Kidney epithelial cell (primary cell): ENCODE data around the gene FAM47C. TPM values are rescaled to one million over a fixed set of nuclear protein-coding genes. Genes with fewer than 3 reads are reported as not detected.
A peak's percentile ranks its signal among the peaks of the same experiment; 100 is the strongest.
"Not testable (repeated sequence)": the region's sequence is repeated elsewhere in the genome, so short reads cannot be mapped to it uniquely, and the experiment has no call there.

ENCODE experiments used
- DNase-seq: peaks from one replicate; pipeline ENCODE4 v3.0.0-alpha.2; 2010; ENCODE audit warnings: low read depth
- H3K27me3 ChIP-seq: 2 replicates; pipeline ENCODE4 v1.6.0; 2011; ENCODE audit warnings: low read length; ENCODE audit not compliant: control insufficient read depth, insufficient read depth
- H3K36me3 ChIP-seq: 2 replicates; pipeline ENCODE4 v1.5.1; 2011; ENCODE audit warnings: low read length; ENCODE audit not compliant: control insufficient read depth, insufficient read depth
- H3K4me3 ChIP-seq: 2 replicates; pipeline ENCODE4 v1.5.1; 2011; ENCODE audit warnings: low read depth, mild to moderate bottlenecking, control low read depth, low read length
- total RNA-seq: library from RNA; depleted of rRNA; stranded (reverse); fragments of >200 nt; gene quantifications from 2 replicates; pipeline ENCODE4 v1.2.3, GENCODE V29; 2015
- TF ChIP-seq, protein P1 (sequence below): IDR thresholded peaks from 2 replicates; pipeline ENCODE4 v1.5.1; 2011; ENCODE audit warnings: mild to moderate bottlenecking, moderate library complexity, low read length, control low read depth, inconsistent platforms; ENCODE audit not compliant: insufficient read depth, poor library complexity, severe bottlenecking

The FAM47C gene
- total RNA-seq, 1 donor from 2014 or later: not detected

- H3K4me3 ChIP-seq: no peak overlapping the region
- no peak for DNase-seq
- H3K36me3 ChIP-seq: no peaks in the 10 kb centered on the region
- TF ChIP-seq, protein P1, sequence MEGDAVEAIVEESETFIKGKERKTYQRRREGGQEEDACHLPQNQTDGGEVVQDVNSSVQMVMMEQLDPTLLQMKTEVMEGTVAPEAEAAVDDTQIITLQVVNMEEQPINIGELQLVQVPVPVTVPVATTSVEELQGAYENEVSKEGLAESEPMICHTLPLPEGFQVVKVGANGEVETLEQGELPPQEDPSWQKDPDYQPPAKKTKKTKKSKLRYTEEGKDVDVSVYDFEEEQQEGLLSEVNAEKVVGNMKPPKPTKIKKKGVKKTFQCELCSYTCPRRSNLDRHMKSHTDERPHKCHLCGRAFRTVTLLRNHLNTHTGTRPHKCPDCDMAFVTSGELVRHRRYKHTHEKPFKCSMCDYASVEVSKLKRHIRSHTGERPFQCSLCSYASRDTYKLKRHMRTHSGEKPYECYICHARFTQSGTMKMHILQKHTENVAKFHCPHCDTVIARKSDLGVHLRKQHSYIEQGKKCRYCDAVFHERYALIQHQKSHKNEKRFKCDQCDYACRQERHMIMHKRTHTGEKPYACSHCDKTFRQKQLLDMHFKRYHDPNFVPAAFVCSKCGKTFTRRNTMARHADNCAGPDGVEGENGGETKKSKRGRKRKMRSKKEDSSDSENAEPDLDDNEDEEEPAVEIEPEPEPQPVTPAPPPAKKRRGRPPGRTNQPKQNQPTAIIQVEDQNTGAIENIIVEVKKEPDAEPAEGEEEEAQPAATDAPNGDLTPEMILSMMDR: no peak
- H3K27me3 ChIP-seq: no peaks in the 10 kb centered on the region
Observed at GRCh38 chrX:36978886-36979285, 29.3 kb upstream of the FAM47C start.

DNA sequence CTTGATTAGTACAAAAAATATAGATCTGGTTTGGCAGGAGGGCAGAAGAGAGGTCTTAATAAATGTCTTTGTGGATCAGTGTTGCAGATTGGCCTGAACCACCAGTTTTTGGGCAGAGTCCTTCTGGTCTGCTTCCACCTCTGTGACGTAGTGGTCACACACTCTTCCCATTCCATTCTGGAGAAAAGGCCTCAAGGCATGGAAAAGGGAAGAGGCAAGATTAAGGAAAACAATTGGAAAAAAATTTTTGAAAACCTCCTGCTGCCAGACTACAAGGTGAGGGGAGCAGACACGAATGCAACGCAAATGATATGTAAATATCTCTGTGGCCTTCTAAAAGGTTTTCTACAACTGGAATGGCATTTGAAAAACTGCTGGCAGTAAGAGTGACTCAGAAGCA is 24.3 kb upstream of the FAM47C start:
- DNase-seq: no peak
- Histone ChIP-seq H3K4me3 (no peak overlapping the region), H3K27me3 (no peaks in the 10 kb centered on the region), H3K36me3 (no peaks in the 10 kb centered on the region)
- TF ChIP-seq, protein P1: no peak

- TF ChIP-seq, protein P1: peak; percentile 35
- not testable (repeated sequence) for H3K27me3 ChIP-seq, DNase-seq, H3K36me3 ChIP-seq
- H3K4me3 ChIP-seq: peak overlapping the region; percentile 38
Observed at GRCh38 chrX:36985416-36986209, 22.6 kb upstream of the FAM47C start.

DNA sequence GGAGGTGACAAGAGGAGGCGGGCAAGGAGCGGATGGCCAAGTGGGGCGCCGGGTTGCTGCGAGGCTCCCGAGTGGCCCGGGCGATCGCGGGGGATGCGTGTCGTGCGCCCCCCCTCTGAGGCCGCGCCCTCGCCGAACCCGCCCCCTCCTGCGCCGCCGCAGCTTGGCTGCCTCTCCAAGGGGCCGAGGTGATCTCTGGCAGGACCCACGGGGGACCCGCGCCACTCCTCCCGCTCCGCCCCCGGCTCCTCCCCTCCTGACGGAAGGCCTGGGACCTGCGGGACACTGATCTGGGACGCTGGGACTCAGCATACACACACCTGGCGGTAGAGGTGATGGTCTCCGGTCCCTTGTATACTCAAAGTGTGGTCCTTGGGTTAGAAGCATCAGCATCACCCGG is 21.9 kb upstream of the FAM47C start:
- no peak for DNase-seq
- H3K36me3 ChIP-seq: no peaks in the 10 kb centered on the region
- TF ChIP-seq, protein P1: no peak
- no peaks in the 10 kb centered on the region for H3K27me3 ChIP-seq
- peak overlapping the region; percentile 38 for H3K4me3 ChIP-seq

- not testable (repeated sequence) for H3K36me3 ChIP-seq, H3K4me3 ChIP-seq, H3K27me3 ChIP-seq, DNase-seq
Observed at GRCh38 chrX:36987212-36987611, 21.0 kb upstream of the FAM47C start.

- Histone ChIP-seq H3K4me3 (no peak overlapping the region), H3K27me3 (no peaks in the 10 kb centered on the region), H3K36me3 (no peaks in the 10 kb centered on the region)
- DNase-seq: no peak
- TF ChIP-seq, protein P1: no peak
Observed at GRCh38 chrX:37000140-37000539, 8.0 kb upstream of the FAM47C start.
